Stimulated activated CD8-positive, alpha-beta memory T cell treated with anti-CD3 and anti-CD28 coated beads, Interleukin-4, amount 100 ng/mL, for 1 hour (primary cell): ENCODE data around the gene VAC14.
"Not testable (repeated sequence)": the region's sequence is repeated elsewhere in the genome, so short reads cannot be mapped to it uniquely, and the experiment has no call there.

Experiments
- DNase-seq, 2 donors: peaks; one replicate each; pipeline ENCODE4 v3.0.0-alpha.2; 2020; ENCODE audit warnings: low read depth in 2 of 2, low spot score in 1 of 2

The VAC14 gene

DNA sequence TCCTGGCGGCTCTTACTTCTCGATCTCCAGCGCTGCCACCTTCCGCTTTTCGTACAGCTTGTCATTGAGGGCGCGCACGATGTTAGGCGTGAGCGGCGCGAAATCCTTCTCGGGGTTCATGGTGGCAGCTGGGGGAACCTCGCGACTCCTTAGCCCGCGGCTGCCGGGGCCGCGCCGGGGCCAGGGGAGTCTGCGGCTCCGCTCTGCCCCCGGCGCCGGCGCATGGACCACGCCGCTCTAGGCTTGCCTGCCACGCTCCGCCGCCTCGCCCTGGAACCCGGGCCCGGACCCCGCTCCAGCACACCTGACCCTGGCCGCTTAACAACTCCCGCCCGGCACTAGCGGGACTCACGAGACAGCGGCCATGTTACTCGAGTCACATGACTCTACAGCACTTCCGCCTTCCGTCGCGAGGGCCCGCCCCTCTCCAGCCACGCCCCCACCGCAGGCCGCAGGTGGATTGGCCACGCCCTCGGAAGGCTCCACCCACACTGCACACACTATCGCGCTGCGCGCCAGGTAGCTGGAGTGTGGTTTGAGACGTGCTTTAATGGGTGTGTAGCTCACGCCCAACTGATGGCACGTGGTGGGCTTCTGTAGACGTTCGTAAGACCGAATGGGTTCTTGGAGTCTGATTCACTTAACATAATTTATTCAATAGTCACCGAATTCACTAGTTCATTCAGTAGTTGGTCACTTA lies at the start of gene VAC14:
VAC14 (minus strand) TSS at position 378 of the 700 bp plus-strand sequence; CDS start at position 120, 258 bp downstream.
- peak; percentile 94 to 96 for DNase-seq

DNA sequence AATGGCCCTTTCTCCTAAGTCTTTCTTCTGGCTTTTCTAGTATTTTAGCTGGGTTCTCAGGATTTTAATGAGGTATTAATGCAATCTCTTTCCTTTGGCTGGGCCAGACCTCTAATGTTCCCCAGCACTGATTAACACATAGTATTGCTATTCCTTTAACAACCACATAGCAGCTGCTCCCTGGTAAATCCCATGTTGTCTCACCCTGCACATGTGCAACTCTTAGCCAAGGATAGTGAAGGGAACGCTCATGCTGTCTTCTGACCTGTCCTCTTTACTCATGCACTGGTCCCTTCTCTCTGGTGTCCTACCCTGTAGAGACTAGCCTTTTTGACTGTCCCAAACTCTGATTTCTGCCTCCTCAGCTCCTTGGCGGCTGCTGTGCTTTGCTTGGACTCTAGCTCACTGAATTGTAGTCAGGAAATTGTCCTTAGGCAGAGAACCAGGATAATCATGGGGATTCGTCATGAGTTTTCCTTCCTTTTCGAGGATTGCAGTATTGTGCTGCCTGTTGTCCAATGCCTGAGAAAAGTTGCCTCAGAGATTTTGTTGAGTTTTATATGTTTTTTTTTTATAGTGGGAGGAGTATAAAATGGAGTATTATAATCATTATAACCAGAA lies 22.6 kb upstream of the VAC14 start:
- not testable (repeated sequence) for DNase-seq

GRCh38 chr16:70822734-70823133 lies 21.8 kb upstream of the VAC14 start:
- DNase-seq, result not testable (repeated sequence)

DNA sequence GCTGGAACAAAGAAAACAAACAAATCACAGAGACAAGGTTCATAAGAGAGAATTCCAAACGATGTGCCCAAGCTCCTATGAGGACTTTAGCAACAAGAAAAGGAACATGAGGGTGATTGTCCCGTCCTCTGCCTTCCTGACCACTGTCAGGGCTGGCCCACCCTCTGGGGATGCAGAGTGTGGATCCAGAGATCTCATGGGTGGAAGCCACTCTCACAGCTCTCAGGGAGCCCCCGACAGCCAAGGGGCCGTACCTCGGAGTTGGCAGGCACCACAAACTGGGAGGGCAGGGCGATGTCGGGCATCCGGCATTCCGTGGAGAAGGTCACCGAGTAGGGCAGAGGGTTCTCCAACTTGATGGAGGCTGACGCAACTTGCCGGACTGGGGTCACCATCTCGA lies 17.1 kb upstream of the VAC14 start:
- DNase-seq, result not testable (repeated sequence)

DNA sequence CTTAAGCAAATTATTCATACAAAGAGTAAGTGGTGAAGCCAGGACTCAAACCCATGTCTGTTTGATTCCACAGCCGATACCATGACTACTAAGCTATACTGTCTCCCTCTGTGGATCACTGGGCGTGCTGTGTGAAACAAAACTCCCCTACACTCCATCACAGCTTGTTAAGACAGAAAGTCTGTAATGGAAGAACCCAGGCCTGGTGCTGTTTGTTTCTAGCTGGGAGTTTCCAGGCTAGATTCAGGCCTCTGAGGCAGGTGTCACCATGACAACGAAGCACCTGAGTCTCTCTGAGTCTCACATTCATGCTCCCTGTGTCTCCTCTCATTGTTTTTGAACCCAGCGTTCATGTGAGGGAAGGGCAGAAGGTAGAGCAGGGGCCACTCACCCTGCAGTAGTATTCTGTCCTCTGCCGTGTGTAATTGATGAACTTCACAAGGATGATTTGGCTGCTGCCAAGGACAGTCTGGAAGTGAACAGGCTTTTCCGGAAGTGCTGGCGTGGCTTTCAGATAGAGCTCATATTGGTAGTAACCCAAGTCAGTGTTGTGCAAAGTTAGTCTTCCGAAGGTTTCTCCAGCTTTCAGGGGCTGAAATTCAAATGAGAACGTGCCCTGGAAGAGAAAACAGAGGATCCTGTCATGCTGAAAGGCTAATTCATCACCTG lies 8.6 kb upstream of the VAC14 start:
- no peak for DNase-seq

- DNase-seq, result no peak
These were observed 7.4 kb upstream of the VAC14 start for GRCh38 chr16:70808371-70808770.

DNA sequence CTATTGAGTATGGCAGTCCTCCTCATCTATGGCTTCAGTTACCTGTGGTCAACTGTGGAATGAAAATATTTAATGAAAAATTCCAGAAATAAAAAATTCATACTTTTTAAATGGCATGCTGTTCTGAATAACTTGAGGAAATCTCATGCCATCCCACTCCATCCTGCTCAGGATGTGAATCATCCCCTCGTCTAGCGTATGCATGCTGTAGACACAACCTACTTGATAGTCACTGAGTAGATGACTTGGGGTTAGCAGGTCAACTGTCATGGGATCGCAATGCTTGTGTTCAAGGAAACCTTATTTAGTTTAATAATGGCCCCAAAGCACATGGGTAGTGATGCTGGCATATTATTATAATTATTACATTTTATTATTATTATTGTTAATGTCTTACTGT lies 4.8 kb upstream of the VAC14 start:
- no peak for DNase-seq

DNA sequence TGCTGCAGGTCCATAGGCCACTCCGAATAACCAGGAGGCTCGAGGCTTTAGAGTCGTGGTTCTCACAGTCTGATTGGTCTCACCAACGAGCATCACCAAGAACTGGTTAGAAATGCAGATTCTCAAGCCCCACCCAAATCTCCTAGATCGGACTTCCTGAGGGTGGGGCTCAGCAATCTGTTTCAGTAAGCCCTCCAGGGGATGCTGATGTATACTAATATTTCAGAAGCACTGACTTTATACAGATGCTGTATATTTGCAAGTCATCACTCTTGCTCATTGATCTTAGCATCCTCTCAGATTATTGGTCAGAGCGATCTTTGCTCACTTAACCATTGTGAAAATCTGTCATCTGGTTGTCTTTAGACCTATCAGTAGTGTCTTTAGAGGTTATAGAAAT lies 4.4 kb upstream of the VAC14 start:
- no peak for DNase-seq

DNA sequence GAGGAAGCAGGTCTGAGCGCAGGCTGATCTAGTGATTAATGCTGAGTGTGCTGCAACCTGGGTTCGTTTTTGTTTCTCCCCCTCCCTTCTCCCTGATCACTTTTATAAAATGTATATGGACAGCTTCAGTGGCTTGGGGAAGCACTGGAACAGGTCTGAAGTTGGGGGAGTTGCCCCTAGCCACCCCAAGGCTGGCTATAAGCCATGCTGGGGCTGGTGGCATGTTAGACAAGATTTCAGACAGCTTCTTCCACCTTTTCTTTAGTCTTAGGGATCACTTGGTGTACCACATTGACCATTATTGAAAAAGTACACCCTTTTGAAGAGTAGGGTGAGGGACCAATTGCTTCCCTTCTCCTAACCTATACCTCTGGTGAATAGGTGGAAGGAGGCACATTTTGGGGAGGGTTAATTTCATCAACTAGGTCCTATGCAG lies 3.8 kb upstream of the VAC14 start:
- no peak for DNase-seq

DNA sequence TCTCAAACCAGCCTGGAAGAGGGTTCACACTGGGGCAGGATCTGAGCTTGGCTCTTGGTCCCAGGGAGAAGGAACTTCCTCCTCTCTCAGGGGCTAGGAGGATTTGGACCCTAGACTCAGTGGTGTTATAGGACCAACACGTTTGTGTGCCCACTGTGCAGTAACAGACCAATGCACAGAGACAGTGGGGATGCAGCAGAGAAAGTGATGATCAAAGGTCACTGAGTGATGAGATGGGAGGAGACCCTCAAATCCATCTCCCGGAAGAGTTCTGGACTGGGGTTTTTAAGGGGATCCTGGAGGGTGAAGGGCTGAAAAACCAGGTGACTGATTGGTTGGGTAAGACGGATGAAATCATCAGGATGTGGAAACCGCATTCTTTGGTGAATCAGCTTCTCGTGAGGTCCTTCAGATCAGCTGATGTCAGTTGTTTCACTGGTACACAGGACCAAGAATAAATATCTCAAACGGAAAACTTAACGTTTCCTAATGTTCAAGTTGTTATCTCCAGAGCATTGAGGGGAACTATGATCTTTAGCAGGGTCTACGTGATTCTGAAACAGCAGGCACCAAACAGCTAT lies 3.3 kb upstream of the VAC14 start:
- no peak for DNase-seq

GRCh38 chr16:70803319-70803718 lies 2.4 kb upstream of the VAC14 start:
- DNase-seq, result no peak

DNA sequence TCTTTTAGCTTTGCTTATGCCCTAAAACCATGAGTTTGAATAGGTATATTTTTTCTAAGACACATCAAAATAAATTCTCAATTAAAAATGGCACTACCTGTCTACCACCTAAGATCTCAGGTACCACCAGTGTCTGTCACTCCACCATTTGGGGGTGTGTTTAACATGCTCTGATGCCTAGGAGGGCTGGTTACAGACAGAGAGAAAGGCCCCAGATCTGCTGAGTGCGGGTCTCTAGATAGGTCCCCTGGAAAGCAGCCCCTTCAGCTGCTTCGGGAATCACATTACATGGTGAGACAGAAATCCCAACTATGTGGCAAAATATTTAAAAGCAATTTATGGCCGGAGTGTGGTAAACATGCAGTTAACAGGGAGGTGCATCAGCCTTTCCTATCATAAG lies 653 bp upstream of the VAC14 start:
- DNase-seq, result no peak

GRCh38 chr16:70800311-70800710 lies 647 bp downstream of the VAC14 start:
- no peak for DNase-seq

- DNase-seq, result no peak
These were observed 4.7 kb downstream of the VAC14 start for GRCh38 chr16:70796301-70796700.

DNA sequence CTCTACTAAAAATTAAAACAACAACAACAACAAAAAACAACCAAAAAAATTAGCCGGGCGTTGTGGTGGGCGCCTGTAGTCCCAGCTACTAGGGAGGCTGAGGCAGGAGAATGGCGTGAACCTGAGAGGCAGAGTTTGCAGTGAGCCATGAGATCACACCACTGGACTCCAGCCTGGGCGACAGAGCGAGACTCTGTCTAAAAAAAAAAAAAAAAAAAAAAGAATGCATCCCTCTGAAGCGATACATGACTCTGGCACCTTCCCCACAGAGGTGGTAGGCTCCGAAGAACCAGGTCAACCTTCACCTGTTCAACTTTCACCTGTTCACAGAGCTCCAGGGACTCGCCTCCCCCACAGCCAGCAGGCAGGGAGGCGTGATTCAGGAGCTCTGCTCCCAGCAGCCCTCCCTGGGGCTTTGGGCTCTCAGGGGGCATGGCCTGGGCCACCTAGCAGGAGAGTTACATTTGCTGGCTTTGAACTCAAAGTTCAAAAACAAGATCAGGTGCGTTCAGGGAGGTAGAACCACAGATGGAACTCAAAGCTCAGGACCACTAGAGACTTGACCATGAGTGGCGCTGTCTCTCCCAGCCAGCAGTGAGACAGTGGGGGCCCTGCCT lies 5.6 kb downstream of the VAC14 start:
- DNase-seq, result no peak

DNA sequence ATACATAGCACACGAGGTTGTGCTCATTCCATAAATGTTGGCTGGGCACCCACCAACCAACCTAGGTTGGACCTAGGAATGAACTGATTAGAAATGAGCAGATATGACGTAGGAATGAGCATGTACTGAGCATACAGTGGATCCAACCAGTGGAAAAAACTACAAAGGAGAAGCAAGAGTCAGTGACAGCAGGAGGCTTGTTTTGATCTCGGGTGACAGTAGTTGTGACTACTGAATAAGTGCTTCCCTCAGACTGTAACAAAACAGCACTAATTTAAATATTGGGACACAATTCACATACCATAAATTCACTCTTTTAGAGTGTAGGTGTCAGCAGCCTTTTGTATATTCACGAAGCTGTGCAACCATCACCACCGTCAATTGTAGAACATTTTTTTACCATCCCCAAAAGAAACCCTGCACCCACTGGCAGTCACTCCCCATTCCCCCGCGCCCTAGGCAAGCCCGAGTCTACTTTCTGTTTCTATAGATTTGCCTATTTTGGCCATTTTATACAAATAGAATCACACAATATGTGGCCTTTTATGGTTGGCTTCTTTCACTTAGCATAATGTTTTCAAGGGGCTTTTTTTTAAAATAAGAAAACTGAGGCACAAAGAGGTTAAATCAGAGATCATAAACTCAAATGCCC lies 7.0 kb downstream of the VAC14 start:
- DNase-seq, result no peak

DNA sequence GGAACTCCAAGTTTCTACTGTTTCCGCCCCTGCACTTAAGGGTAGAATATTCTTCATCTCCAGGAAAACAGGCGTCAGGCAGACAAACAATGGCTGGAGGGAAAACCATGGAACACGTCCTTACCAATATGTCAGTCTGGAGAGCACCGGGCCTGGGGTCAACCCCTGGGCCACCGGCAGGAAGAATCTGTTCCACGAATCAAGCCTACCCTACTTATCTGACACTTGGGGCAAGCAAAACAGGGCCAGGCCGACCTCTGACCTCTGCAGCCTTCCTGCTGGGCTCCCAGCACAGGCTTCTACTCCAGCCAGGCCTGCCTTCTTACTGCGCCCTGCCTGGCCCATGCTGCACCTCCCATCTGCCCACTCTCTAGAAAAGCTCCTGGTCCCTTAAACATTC lies 10.1 kb downstream of the VAC14 start:
- DNase-seq, result no peak

- no peak for DNase-seq
These were observed 11.1 kb downstream of the VAC14 start for GRCh38 chr16:70789595-70790447.

DNA sequence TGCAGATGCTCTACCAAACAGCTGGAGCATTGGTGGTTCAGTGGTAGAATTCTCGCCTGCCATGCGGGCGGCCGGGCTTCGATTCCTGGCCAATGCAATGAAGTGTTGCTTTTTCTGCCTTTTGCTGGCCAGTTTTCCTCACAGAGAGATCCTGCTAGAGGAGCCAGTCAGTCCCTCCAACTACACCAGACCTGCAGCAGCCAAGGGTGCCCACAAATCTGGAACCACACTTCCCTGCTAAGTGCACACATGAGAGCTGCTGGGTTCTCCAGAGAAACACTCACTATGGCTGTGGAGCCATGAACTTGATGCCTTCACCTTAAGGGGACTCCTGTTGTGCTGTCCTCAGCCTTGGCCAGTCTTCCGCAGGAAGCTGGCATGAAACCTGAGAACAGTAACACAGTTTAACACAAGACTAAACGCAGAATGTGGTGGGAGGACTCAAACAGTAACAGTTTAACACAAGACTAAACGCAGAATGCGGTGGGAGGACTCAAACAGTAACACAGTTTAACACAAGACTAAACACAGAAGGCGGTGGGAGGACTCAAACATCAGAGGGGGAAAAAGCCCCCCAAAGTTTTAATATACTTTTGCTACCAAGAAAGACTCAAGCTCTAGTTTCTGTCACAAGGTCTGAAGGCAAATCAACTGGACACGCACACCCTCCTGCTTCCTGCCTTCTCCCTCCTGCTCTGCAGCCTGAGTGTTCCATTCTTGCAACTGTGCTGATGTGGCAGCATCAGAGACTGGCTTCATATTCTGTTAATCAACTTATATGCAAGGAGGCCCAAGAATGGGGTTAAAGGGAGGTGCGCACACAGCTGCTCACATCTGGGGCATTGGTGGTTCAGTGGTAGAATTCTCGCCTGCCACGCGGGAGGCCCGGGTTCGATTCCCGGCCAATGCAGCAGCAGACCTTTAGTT lies 12.0 kb downstream of the VAC14 start:
- no peak for DNase-seq
